GM21737 (cell line): ENCODE data around the gene CAMKV.
"Not testable (repeated sequence)": the region's sequence is repeated elsewhere in the genome, so short reads cannot be mapped to it uniquely, and the experiment has no call there.

Source experiments
- ATAC-seq: cut with Tn5 transposase; IDR thresholded peaks from one replicate; pipeline ENCODE4 v1.9.1; 2021; ENCODE audit warnings: mild to moderate bottlenecking, moderate library complexity; ENCODE audit not compliant: unreplicated experiment

The CAMKV gene

GRCh38 chr3:49856181-49857005 lies 13.3 kb downstream of the CAMKV start, which contains the start of gene TRAIP:
TRAIP (minus strand) TSS chr3:49856564; CDS start chr3:49856453, 111 bp downstream.
- ATAC-seq: peak; percentile 94

- ATAC-seq: no peak
Measured at GRCh38 chr3:49855662-49856061, 14.0 kb downstream of the CAMKV start.

- ATAC-seq: no peak
Measured at GRCh38 chr3:49845694-49846093, 24.0 kb downstream of the CAMKV start.

GRCh38 chr3:49844464-49845183 lies 25.1 kb downstream of the CAMKV start:
- ATAC-seq: no peak

GRCh38 chr3:49842843-49843517 lies 26.7 kb downstream of the CAMKV start:
- ATAC-seq: no peak

- no peak for ATAC-seq
Measured at GRCh38 chr3:49841806-49842205, 27.9 kb downstream of the CAMKV start.

- ATAC-seq: no peak
Measured at GRCh38 chr3:49841126-49841696, 28.5 kb downstream of the CAMKV start.

GRCh38 chr3:49840388-49840787 lies 29.3 kb downstream of the CAMKV start:
- no peak for ATAC-seq

GRCh38 chr3:49839193-49839809 lies 30.4 kb downstream of the CAMKV start:
- no peak for ATAC-seq

GRCh38 chr3:49831341-49831740 lies 38.4 kb downstream of the CAMKV start:
- ATAC-seq: no peak

- no peak for ATAC-seq
Measured at GRCh38 chr3:49826016-49826415, 43.7 kb downstream of the CAMKV start.

- ATAC-seq: not testable (repeated sequence)
Measured at GRCh38 chr3:49823131-49823530, 46.6 kb downstream of the CAMKV start.

- ATAC-seq: peak; percentile 68
Measured at GRCh38 chr3:49813497-49814174, 56.1 kb downstream of the CAMKV start, which contains the start of gene UBA7. UBA7 (minus strand) TSS chr3:49813953; CDS start chr3:49813787, 166 bp downstream.

- ATAC-seq: no peak
Measured at GRCh38 chr3:49812916-49813496, 56.7 kb downstream of the CAMKV start.
